K562 (cell line): Measurements from ENCODE around the gene ZNF506. TPM values are rescaled to one million over a fixed set of nuclear protein-coding genes. Genes with fewer than 3 reads are reported as not detected.

Experiments
- AFF4 ChIP-seq: sonication (generic); formaldehyde crosslinking; IDR thresholded peaks from 2 replicates; pipeline ENCODE4 v1.8.0; 2023; ENCODE audit warnings: mild to moderate bottlenecking, missing genetic modification reagents
- ELF4 ChIP-seq: fragments of 450-650 bp; formaldehyde crosslinking; IDR thresholded peaks from 2 replicates; pipeline ENCODE4 v1.4.0; 2022; ENCODE audit warnings: missing genetic modification characterization
- GABPB1 ChIP-seq: sonication (generic); formaldehyde crosslinking; IDR thresholded peaks from 2 replicates; pipeline ENCODE4 v1.8.0; 2022; ENCODE audit warnings: mild to moderate bottlenecking, missing genetic modification reagents
- HCFC1 ChIP-seq: IDR thresholded peaks from 2 replicates; pipeline ENCODE4 v1.6.1; 2012; ENCODE audit warnings: low read depth, low read length, improper control_type of control experiment
- HDGF ChIP-seq: fragments of 450-650 bp; IDR thresholded peaks from 2 replicates; pipeline ENCODE4 v1.6.1; 2016
- KAT7 ChIP-seq: sonication (generic); formaldehyde crosslinking; IDR thresholded peaks from 2 replicates; pipeline ENCODE4 v1.8.0; 2022; ENCODE audit warnings: missing genetic modification reagents, mild to moderate bottlenecking, borderline replicate concordance
- KLF16 ChIP-seq: IDR thresholded peaks from 2 replicates; pipeline ENCODE4 v1.6.1; 2016; ENCODE audit warnings: antibody characterized with exemption
- NCOA4 ChIP-seq: fragments of 450-650 bp; IDR thresholded peaks from 2 replicates; pipeline ENCODE4 v1.6.1; 2018; ENCODE audit warnings: mild to moderate bottlenecking; ENCODE audit not compliant: partially characterized antibody
- NCOR1 ChIP-seq: fragments of 450-650 bp; IDR thresholded peaks from 2 replicates; pipeline ENCODE4 v1.6.1; 2016; ENCODE audit warnings: mild to moderate bottlenecking, moderate library complexity
- PPARD ChIP-seq: fragments of 250-450 bp; sonication (Bioruptor Pico); IDR thresholded peaks from 2 replicates; pipeline ENCODE4 v1.8.0; 2022; ENCODE audit warnings: inconsistent platforms, mild to moderate bottlenecking, moderate library complexity
- RAD21 ChIP-seq, 2 experiments: fragments of 250-450 bp in 1 of 2; fragments of 450-650 bp in 1 of 2; sonication (Bioruptor Pico) in 1 of 2; formaldehyde crosslinking in 1 of 2; IDR thresholded peaks in 1 of 2; conservative IDR thresholded peaks in 1 of 2; 2 replicates each; pipeline versions ENCODE4 v1.4.0 to v1.8.0; 2020 to 2022; ENCODE audit warnings: mild to moderate bottlenecking in 2 of 2, moderate library complexity in 1 of 2
- RBM15 ChIP-seq: fragments of 200-400 bp; formaldehyde crosslinking; IDR thresholded peaks from 2 replicates; pipeline ENCODE4 v1.6.1; 2018; ENCODE audit warnings: mild to moderate bottlenecking, low read length, moderate library complexity; ENCODE audit not compliant: insufficient read depth
- RFX5 ChIP-seq: IDR thresholded peaks from 2 replicates; pipeline ENCODE4 v1.6.1; 2011; ENCODE audit warnings: low read depth, mild to moderate bottlenecking, improper control_type of control experiment, low read length
- SOX6 ChIP-seq: fragments of 450-650 bp; IDR thresholded peaks from 2 replicates; pipeline ENCODE4 v1.6.1; 2014; ENCODE audit warnings: mild to moderate bottlenecking
- TSC22D4 ChIP-seq: fragments of 450-650 bp; IDR thresholded peaks from 2 replicates; pipeline ENCODE4 v1.6.1; 2016; ENCODE audit warnings: missing genetic modification characterization, missing biosample characterization, control low read depth
- XRCC5 ChIP-seq: fragments of 200-400 bp; formaldehyde crosslinking; IDR thresholded peaks from 2 replicates; pipeline ENCODE4 v1.6.1; 2017; ENCODE audit warnings: low read depth, mild to moderate bottlenecking, low read length
- ZBTB8A ChIP-seq: fragments of 450-650 bp; IDR thresholded peaks from 2 replicates; pipeline ENCODE4 v1.6.1; 2018; ENCODE audit warnings: mild to moderate bottlenecking, moderate library complexity; ENCODE audit not compliant: partially characterized antibody
- ZC3H11A ChIP-seq: IDR thresholded peaks from 2 replicates; pipeline ENCODE4 v1.6.1; 2012; ENCODE audit warnings: low read depth, low read length, improper control_type of control experiment
- ZHX1 ChIP-seq: fragments of 150-350 bp; conservative IDR thresholded peaks from 2 replicates; pipeline ENCODE4 v1.6.1; 2014; ENCODE audit warnings: low read length
- ZNF445 ChIP-seq: fragments of 250-450 bp; sonication (Bioruptor Pico); IDR thresholded peaks from 2 replicates; pipeline ENCODE4 v1.4.0; 2020; ENCODE audit warnings: low read depth, mild to moderate bottlenecking, moderate library complexity
- ZNF507 ChIP-seq: conservative IDR thresholded peaks from 2 replicates; pipeline ENCODE4 v1.6.1; 2017; ENCODE audit warnings: missing genetic modification characterization, missing compliant biosample characterization
- polyA plus RNA-seq, 8 experiments: library from polyadenylated mRNA; depleted of rRNA in 4 of 8; stranded (reverse) in 5 of 8; unstranded in 3 of 8; fragments of >200 nt; fragmentation: Nextera tagmentation in 2 of 8; fragmentation: Illumina TruSeq in 1 of 8; extraction: Ambion mirVana in 2 of 8; extraction: Trizol in 1 of 8; gene quantifications; 2 replicates each; pipeline versions ENCODE4 v1.2.1 to v1.2.3, GENCODE V29; 2011 to 2014; ENCODE audit warnings: inconsistent platforms in 1 of 8, missing spikeins in 1 of 8
- total RNA-seq, 7 experiments: library from RNA; depleted of rRNA in 6 of 7; stranded (reverse); fragments of >200 nt in 6 of 7; fragmentation: Illumina TruSeq in 2 of 7; extraction: Trizol in 2 of 7; gene quantifications; 2 replicates each; pipeline versions ENCODE4 v1.2.1 to v1.2.3, GENCODE V29; 2011 to 2021; ENCODE audit warnings: low replicate concordance in 1 of 7

The ZNF506 gene
- total and polyA plus RNA-seq, 9 of the 15 experiments (the other 6 are each of a cell fraction or from before 2014, with no cell fraction given), result 0.03 to 0.44 (median 0.14) TPM; not detected in 2

GRCh38 chr19:19865750-19866610 lies 44.4 kb upstream of the ZNF506 start, which contains the start of gene ZNF253 (continued):
- TF ChIP-seq ZNF507 (tag) (no peak), XRCC5 (no peak), ZC3H11A (no peak), TSC22D4 (tag) (no peak), ZBTB8A (no peak), NCOA4 (no peak), RFX5 (peak; percentile 51; the same call in 1 of the 2 replicates), KAT7 (peak; percentile 79; the same call in 1 of the 2 replicates), PPARD (CRISPR knock-in tag) (no peak), RAD21 (CRISPR knock-in tag; conservative IDR thresholded peaks at IDR 0.05 in 1 of 2, IDR thresholded peaks at IDR 0.05 in 1 of 2) (peak in 1 of 2 experiments; percentile 20; a peak in 1 of 4 replicates), HDGF (no peak), KLF16 (no peak), AFF4 (CRISPR knock-in tag) (peak; percentile 35; the same call in 1 of the 2 replicates), GABPB1 (CRISPR knock-in tag) (peak; percentile 47; the same call in 1 of the 2 replicates), ZHX1 (no peak), RBM15 (no peak), ELF4 (CRISPR knock-in tag) (no peak), ZNF445 (no peak), HCFC1 (no peak), SOX6 (no peak), NCOR1 (no peak)
